Sigmoid colon (tissue), 3 donors: ENCODE results near the gene GLI3.

Experiments used
- POLR2A ChIP-seq, 2 donors: fragments of 450-650 bp; IDR thresholded peaks; one replicate each; pipeline ENCODE4 v1.6.1; 2016; ENCODE audit warnings: antibody characterized with exemption in 2 of 2, mild to moderate bottlenecking in 2 of 2, moderate library complexity in 2 of 2
- TF ChIP-seq, protein P1 (sequence below), 4 experiments: fragments of 450-650 bp in 3 of 4; fragments of 200-600 bp in 1 of 4; IDR thresholded peaks; one replicate each; pipeline ENCODE4 v1.5.1; 2016 to 2019; ENCODE audit warnings: antibody characterized with exemption in 4 of 4, mild to moderate bottlenecking in 3 of 4, moderate library complexity in 2 of 4

DNA sequence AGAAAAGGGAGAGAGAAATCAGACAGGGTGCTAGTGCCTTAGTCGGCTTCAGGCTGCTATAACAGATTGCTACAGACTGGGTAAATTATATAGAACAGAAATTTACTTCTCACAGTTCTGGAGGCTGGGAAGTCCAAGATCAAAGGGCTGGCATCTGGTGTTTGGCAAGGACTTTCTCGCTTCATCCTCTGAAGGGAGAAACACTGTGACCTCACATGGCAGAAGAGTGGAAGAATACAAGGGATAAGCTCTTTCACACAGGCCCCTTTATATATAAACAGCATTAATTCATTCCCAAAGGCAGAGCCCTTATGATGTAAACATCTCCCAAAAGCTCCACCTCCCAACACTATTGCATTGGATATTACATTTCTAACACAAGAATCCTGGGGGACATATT, 298.6 kb downstream of the GLI3 start:
- TF ChIP-seq, protein P1, sequence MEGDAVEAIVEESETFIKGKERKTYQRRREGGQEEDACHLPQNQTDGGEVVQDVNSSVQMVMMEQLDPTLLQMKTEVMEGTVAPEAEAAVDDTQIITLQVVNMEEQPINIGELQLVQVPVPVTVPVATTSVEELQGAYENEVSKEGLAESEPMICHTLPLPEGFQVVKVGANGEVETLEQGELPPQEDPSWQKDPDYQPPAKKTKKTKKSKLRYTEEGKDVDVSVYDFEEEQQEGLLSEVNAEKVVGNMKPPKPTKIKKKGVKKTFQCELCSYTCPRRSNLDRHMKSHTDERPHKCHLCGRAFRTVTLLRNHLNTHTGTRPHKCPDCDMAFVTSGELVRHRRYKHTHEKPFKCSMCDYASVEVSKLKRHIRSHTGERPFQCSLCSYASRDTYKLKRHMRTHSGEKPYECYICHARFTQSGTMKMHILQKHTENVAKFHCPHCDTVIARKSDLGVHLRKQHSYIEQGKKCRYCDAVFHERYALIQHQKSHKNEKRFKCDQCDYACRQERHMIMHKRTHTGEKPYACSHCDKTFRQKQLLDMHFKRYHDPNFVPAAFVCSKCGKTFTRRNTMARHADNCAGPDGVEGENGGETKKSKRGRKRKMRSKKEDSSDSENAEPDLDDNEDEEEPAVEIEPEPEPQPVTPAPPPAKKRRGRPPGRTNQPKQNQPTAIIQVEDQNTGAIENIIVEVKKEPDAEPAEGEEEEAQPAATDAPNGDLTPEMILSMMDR (IDR thresholded peaks at IDR 0.05) = no peak
- TF ChIP-seq POLR2A (IDR thresholded peaks at IDR 0.05) = no peak
